Body of pancreas (tissue), 4 donors: ENCODE results near the gene CAST. TPM values are rescaled to one million over a fixed set of nuclear protein-coding genes. Genes with fewer than 3 reads are reported as not detected.

Source experiments
- ATAC-seq: fragments of 150-250 bp; one replicate; pipeline ENCODE4 v1.9.1; 2016
- DNase-seq, 4 donors: peaks; one replicate each; pipeline ENCODE4 v3.0.0-alpha.2; 2019
- H3K27ac ChIP-seq, 4 donors: fragments of 200-600 bp; sonication (generic); 1 replicate in 3 of 4; 2 replicates in 1 of 4; pipeline versions ENCODE4 v1.5.1 to v1.6.1; 2016 to 2019; ENCODE audit warnings: mild to moderate bottlenecking in 1 of 4, mixed read lengths in 1 of 4, moderate library complexity in 1 of 4
- H3K27me3 ChIP-seq, 2 donors: fragments of 200-600 bp; sonication (generic); one replicate each; pipeline ENCODE4 v1.6.0; 2016; ENCODE audit warnings: mild to moderate bottlenecking in 1 of 2
- H3K36me3 ChIP-seq, 2 donors: fragments of 200-600 bp; sonication (generic); replicated peaks in 1 of 2; 2 replicates each; pipeline ENCODE4 v1.5.1; 2016; ENCODE audit warnings: low read depth in 2 of 2; ENCODE audit not compliant: insufficient read depth in 1 of 2
- H3K4me1 ChIP-seq: fragments of 200-600 bp; sonication (generic); one replicate; pipeline ENCODE4 v1.6.0; 2016
- H3K4me3 ChIP-seq, 2 donors: fragments of 200-600 bp; sonication (generic); 1 replicate in 1 of 2; 2 replicates in 1 of 2; pipeline ENCODE4 v1.5.1; 2016 to 2019
- H3K9me3 ChIP-seq, 3 donors: fragments of 200-600 bp; sonication (generic); 1 replicate in 2 of 3; 2 replicates in 1 of 3; pipeline ENCODE4 v1.5.1; 2016
- POLR2A ChIP-seq, 3 donors: fragments of 450-650 bp; IDR thresholded peaks; one replicate each; pipeline ENCODE4 v1.6.1; 2016; ENCODE audit warnings: antibody characterized with exemption in 3 of 3, mild to moderate bottlenecking in 2 of 3
- WGBS, 2 donors: methylation state at CpG; one replicate each; pipeline ENCODE4 v1.1.5; 2017; 5-methylcytosine and 5-hydroxymethylcytosine counted together
- intact Hi-C: fragments of 100-400 bp; cut with DNase I; formaldehyde crosslinking; loops from one replicate; pipeline ENCODE4 v1.15.1; 2023
- total RNA-seq, 2 donors: library from RNA; depleted of rRNA; stranded (reverse); fragments of >200 nt; gene quantifications; one replicate each; pipeline ENCODE4 v1.1.0, GENCODE V29; 2016
- TF ChIP-seq, protein P1 (sequence below), 7 experiments: fragments of 450-650 bp in 4 of 7; fragments of 200-600 bp in 3 of 7; sonication (generic) in 3 of 7; IDR thresholded peaks; one replicate each; pipeline ENCODE4 v1.5.1; 2016 to 2019; ENCODE audit warnings: antibody characterized with exemption in 7 of 7

The CAST gene
- total RNA-seq, 2 donors from 2014 or later = 130 to 157 TPM

DNA sequence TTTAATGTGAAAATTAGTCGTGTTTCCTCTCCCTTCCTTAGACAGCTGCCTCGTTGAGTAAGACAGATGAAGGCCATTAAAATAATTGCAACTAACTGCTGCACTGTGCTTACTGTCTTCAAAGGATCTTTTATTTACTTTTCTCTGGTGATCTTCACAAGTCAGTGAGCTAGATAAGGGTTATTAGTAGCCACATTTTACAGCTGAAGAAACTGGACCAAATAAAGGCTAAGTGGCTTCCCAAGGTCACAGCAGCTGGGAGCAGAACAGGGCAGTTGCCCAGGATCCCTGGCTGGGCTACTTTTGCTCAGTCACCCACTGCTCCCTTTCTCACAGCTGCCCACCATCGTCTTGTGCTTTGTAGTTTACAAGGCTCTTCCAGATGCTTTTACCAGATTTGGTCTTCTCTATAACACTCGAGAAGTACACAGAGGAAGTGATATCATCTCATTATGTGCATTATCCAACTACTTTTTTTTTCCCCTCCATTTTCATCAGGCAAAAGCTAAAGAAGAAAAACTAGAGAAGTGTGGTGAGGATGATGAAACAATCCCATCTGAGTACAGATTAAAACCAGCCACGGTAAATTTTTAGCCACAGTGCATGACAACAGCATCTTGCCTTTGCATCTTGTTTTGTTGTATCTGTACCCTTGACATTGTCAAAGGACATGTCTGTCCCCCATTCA lies 83.8 kb downstream of the CAST start:
- no peak for ATAC-seq
- H3K36me3 ChIP-seq = peaks cover 11 to 30% of the 10 kb centered on the region in 2 donors
- no peak overlapping the region for H3K4me3 ChIP-seq
- DNase-seq = no peak
- intact Hi-C loops = no loop called here
- TF ChIP-seq, protein P1, sequence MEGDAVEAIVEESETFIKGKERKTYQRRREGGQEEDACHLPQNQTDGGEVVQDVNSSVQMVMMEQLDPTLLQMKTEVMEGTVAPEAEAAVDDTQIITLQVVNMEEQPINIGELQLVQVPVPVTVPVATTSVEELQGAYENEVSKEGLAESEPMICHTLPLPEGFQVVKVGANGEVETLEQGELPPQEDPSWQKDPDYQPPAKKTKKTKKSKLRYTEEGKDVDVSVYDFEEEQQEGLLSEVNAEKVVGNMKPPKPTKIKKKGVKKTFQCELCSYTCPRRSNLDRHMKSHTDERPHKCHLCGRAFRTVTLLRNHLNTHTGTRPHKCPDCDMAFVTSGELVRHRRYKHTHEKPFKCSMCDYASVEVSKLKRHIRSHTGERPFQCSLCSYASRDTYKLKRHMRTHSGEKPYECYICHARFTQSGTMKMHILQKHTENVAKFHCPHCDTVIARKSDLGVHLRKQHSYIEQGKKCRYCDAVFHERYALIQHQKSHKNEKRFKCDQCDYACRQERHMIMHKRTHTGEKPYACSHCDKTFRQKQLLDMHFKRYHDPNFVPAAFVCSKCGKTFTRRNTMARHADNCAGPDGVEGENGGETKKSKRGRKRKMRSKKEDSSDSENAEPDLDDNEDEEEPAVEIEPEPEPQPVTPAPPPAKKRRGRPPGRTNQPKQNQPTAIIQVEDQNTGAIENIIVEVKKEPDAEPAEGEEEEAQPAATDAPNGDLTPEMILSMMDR (IDR thresholded peaks at IDR 0.05) = no peak
- no peak for TF ChIP-seq POLR2A (IDR thresholded peaks at IDR 0.05)
- H3K27me3 ChIP-seq = no peaks in the 10 kb centered on the region
- WGBS, 2 donors = 69 to 77% methylated on average over 5 of the region's 5 CpGs
- H3K4me1 ChIP-seq = no peaks in the 10 kb centered on the region
- no peak overlapping the region for H3K27ac ChIP-seq
- H3K9me3 ChIP-seq = no peaks in the 10 kb centered on the region

DNA sequence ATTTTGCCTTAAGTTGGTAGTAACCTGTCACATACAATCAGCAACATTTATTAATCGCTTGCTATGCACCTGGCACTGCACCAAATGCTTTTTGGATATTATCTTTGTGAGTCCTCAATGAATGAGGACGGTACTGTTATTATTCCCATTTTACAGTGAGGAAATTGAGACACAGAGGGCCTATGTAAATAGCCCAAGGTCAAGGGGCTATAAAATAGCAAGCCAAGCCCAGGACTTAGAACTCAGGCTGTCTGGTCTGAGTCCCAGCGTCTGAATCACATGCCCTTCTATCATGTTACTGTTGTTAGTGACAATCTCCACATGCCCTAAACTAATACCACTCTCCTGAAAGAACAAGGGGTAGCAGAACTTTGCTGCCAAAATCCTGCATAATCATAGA lies 85.5 kb downstream of the CAST start:
- intact Hi-C loops = no loop called here
- H3K4me3 ChIP-seq = no peak overlapping the region
- no peaks in the 10 kb centered on the region for H3K9me3 ChIP-seq
- H3K36me3 ChIP-seq = peaks cover 11 to 26% of the 10 kb centered on the region in 2 donors
- H3K27me3 ChIP-seq = no peaks in the 10 kb centered on the region
- TF ChIP-seq POLR2A (IDR thresholded peaks at IDR 0.05) = no peak
- TF ChIP-seq, protein P1 (IDR thresholded peaks at IDR 0.05) = no peak
- WGBS, 2 donors = 57 to 69% methylated on average over 3 of the region's 3 CpGs
- ATAC-seq (no peak), DNase-seq (no peak)
- H3K4me1 ChIP-seq = no peaks in the 10 kb centered on the region
- H3K27ac ChIP-seq = no peak overlapping the region

DNA sequence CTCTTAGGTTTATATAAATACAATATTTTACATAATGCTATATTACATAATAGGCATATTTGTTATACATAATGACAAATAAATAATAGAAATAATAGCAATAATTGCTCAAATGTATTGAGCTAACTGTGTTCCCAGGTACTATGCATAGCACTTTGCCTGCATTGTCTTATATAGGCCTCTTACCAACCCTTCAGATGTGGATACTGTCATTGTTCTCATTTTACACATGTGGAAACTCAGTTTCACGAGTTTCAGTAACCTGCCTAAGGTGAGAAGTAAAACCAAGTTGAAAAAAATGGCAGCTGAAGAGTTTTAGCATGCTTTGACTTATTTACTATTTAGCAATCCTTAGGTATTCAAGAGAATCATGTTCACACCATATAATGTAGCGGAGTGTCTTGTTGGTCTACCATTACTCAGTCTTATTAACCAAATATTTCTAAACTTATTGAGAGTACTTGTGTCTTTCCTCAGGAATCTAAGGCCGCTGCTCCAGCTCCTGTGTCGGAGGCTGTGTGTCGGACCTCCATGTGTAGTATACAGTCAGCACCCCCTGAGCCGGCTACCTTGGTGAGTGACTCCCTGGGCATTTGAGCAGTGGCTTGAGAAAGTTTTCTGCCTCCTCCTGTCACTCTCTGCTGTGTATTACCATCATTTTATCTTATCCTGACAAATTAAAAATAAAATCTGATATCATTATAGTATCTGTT lies 88.1 kb downstream of the CAST start:
- Histone ChIP-seq H3K27ac (no peak overlapping the region), H3K36me3 (peaks cover 0 to 26% of the 10 kb centered on the region in 2 donors), H3K4me3 (no peak overlapping the region), H3K9me3 (no peaks in the 10 kb centered on the region), H3K27me3 (no peaks in the 10 kb centered on the region), H3K4me1 (no peaks in the 10 kb centered on the region)
- intact Hi-C loops = no loop called here
- DNase-seq (no peak), ATAC-seq (no peak)
- WGBS, 2 donors = 86 to 91% methylated on average over 6 of the region's 6 CpGs
- TF ChIP-seq POLR2A (IDR thresholded peaks at IDR 0.05) = no peak
- TF ChIP-seq, protein P1 (IDR thresholded peaks at IDR 0.05) = no peak

GRCh38 chr5:96751203-96752169 lies 89.3 kb downstream of the CAST start:
- no peak for DNase-seq
- Histone ChIP-seq H3K9me3 (no peaks in the 10 kb centered on the region), H3K4me3 (no peak overlapping the region), H3K4me1 (no peaks in the 10 kb centered on the region), H3K27ac (peak overlapping the region in 1 of 4 donors; percentile 30), H3K27me3 (no peaks in the 10 kb centered on the region), H3K36me3 (peaks cover 5 to 31% of the 10 kb centered on the region in 2 donors)
- peak; percentile 33 for ATAC-seq
- intact Hi-C loops = no loop called here
- 46 to 55% methylated on average over 6 of the region's 6 CpGs for WGBS, 2 donors
- TF ChIP-seq POLR2A (IDR thresholded peaks at IDR 0.05) = no peak
- TF ChIP-seq, protein P1 (IDR thresholded peaks at IDR 0.05) = no peak
